HG03045 (cell line): Measurements from ENCODE around the gene HSDL2.

Experiments used
- ATAC-seq: cut with Tn5 transposase; IDR thresholded peaks from one replicate; pipeline ENCODE4 v1.9.1; 2021; ENCODE audit warnings: mild to moderate bottlenecking, moderate library complexity; ENCODE audit not compliant: unreplicated experiment

HSDL2 gene

DNA sequence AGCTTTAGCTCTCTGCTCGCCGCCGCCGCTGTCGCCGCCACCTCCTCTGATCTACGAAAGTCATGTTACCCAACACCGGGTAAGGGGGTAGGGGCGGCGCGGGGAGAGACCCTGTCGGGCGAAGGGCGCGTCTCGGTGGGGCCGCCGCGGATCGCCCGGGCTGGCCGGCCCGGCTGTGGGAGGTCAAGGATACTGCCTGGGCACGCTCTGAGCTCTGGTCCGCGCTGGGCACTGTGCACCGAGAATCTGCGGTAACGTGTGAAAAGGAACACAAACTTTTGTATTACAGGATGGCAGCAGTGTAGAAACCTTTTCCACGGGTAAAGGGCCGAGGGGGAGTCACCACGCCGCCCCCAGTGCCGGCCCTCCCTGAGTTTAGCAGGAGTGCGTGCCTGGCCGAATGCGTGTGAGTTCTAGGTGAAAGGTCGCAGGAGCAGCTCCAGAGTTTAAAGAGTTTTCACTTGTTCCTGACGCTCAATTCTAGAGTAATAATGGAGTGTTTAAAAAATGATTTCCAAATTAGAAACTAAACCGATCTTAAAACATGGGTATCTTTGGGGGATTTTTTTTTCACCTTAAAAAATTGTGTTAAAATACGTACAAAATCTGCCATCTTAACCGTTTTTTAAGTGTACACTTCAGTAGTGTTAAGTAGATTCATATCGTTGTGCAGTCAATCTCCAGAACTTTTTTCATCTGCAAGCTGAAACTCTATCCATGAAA lies at the start of gene HSDL2:
HSDL2 (plus strand) TSS at position 7 of the 723 bp plus-strand sequence; CDS start at position 63, 56 bp downstream.
- peak; percentile 26 for ATAC-seq

DNA sequence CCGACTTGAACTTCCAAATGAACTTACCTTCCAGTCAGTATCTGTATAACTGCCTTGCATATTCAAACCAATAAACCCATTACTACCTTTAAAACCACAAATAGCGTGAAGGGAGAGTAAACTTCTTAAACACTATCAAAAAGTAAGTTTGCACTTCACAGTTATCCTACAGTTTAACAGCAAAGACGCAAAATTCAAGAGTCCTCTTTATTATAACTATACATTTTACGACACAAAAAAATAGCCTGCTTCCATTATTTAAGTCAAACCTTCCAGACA lies 48.3 kb upstream of the HSDL2 start:
- no peak for ATAC-seq

DNA sequence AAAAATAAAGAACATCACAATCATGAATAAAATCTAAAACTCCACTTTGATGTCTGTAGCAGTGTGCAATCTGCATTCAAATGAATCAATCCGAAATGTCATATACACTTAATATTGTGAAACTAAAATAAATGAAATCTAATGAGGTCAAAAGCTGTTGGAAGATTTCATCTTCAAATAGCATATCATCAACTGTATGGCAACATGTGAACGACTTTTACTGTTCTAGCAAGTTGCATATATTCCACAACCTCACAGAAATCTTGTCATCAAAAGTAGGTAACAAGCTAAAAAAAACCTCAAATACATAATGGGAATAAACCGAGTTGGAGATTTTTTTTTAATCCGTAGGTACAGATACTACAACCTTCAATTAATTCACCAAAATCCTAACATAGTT lies 47.7 kb upstream of the HSDL2 start:
- no peak for ATAC-seq

DNA sequence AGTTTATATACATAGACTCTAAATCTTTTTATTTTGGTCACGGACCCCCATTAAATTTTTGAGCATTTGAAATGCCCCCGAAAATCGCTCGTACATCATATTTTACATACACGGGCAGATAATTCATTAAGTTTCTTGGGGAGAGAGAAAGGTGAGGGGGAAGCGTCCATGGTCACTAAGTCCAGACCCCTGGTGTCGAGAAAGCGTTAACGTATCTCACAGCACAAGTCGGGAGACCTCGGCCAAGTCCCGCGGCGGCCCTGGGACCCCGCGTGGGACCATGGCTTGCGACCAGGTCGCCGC lies 47.3 kb upstream of the HSDL2 start:
- no peak for ATAC-seq

DNA sequence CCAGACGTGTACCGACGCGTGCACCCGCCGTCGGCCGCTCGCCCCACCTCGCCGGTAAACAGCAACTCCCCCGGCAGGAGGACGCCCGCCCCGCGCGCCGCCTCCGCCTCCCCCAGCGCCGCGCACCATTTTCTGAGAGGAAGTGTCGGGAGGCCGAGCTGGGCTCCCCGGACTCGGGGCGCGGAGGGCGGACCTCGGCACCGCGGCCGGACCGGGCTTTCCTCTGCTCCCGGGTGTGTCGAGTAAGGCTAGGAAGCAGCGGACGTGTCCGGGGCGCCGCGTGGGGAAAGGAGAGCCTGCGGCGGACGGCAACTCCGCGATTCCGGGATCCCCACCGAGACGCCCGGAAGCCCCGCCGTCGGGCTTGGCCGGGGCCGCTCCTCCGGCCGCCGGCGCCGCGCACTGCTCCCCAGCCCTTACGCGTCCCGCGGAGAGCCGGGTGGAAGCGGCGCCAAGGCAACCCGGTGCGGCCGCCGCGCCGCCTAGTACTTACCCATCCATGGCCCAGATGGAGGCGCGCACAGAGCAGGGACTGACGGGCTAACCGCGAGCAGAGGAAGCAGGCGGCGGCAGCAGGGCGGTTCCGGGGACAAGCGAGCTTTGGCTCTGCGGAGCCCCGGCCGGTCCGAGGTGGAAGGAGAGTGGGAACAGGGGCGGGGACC lies 46.8 kb upstream of the HSDL2 start, which contains the start of gene PTBP3:
PTBP3 (minus strand) TSS at position 643 of the 662 bp plus-strand sequence. CDS start 35,754 bp downstream, outside the sequence.
- peak; percentile 62 for ATAC-seq

DNA sequence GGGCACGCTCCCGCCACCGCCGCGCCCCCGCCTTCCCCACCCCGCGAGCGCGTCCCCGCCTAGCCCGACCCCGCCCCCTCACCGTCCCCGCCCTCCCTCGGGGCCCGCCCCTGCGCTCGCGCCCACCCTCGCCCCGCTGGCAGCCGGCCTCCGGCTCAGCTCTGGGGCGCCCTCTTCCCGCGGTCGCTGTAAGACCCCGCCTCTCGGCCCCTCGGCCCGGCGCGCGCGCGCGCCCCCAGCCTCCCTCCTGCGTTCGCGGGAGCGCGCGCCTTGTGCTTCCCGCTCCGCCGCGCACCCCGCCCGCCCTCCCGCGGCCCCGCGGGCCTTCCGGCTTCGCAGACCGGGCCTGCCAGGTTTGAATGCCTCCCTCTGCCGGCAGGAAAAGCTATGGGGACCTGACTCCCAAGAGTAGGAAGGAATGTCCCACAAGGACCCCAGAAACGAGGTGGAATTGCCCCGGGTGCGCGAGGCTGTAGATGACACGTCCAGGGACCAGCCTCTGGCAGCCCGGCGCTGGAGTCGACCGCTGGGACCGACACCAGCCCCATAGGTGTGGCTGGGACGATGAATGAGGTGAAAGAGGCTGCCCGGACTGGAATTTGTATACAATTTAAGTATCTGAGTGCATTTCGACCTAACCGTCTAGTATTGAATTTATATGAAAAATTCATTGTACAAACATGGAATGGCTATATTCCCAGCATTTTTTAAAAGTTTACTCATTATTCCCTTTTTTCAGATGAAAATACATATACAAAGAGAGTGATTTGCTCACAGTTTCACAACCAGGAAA lies 46.1 kb upstream of the HSDL2 start:
- ATAC-seq, result peak; percentile 79

DNA sequence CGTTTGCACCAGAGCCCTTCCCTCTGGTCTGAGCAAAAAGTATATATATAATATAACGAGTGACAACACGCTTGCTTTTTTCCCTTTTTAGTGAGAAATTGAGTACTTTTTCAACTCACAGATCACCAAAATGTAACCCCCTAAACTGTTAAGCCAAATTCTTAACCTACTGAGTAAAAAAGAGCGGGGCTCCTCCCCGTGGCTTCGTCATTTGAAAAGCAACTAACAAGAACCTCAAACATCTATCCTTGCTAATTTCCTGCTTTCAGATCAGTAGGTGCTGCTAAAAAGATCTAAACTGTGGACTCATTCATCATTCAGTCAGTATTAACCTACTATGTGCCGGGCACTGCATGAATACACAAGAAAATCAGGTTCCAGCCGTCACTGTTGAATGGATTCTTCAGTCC lies 45.5 kb upstream of the HSDL2 start:
- no peak for ATAC-seq

DNA sequence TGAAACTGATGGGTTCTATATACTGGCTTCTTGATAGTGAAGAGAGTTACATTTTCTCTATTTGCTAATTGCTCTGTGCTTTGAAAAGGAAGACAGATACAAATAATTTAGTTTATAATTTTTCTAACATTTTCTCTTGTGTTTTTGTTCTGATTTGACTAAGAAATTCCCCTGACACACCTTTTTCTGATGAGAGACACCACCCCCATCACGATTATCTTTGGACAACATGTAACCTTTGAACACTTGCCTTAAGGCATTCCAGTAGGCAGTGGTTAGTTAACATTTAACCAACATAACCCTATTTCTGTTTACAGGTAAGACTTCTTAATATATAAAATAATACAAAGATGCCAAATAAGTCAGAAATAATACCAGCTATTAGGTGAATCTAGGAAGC lies 42.4 kb upstream of the HSDL2 start:
- no peak for ATAC-seq

DNA sequence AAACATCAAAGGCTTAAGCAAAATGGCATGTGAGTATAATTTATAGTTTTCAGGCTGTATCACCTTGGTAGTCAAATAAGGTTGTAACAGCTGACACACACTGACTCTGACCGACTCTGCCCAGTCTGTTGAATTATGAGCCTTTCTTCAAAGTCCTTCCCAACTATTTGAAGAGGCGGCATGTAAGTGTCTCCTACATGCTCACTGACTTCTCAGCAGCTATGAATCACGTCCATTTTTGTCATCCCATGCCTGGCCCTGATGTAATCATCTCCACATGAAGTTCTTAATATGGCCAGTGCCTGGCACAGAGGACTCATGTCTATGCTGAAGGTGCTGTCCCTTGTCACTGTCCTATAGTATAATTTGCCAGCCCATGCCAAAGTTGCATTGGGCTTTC lies 41.3 kb upstream of the HSDL2 start:
- ATAC-seq, result no peak

DNA sequence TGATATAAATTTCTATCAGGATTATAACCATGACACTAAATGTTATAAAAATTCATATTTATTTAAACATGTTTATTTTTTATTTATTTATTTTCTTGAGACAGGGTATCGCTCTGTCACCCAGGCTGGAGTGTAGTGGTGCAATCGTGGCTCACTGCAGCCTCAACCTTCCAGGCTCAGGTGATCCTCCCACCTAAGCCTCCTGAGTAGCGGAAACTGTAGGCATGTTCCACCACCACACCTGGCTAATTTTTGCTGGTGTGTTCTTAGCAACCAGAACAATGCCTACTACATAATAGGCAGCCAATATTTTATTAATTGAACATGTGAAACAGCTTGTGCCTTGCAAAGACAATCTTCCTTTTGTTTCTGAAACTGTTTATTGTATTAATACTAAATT lies 40.0 kb upstream of the HSDL2 start:
- ATAC-seq, result no peak

DNA sequence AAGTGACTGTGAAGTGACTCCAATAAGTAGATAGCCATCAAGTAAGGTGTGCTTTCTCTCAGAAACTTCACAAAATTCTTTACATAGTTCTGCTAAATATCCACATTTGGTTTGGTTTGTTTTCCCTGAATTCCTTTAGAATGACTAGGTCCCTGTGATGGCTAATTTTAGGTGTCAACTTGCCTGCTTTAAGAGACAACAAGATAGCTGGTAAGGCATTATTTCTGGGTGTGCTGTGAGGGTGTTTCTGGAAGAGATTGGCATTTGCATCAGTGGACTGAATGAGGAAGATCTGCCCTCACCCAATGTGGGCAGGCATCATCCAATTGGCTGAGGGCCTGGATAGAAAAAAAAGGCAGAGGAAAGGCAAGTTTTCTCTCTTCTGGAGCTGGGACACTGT lies 38.2 kb upstream of the HSDL2 start:
- ATAC-seq, result no peak

DNA sequence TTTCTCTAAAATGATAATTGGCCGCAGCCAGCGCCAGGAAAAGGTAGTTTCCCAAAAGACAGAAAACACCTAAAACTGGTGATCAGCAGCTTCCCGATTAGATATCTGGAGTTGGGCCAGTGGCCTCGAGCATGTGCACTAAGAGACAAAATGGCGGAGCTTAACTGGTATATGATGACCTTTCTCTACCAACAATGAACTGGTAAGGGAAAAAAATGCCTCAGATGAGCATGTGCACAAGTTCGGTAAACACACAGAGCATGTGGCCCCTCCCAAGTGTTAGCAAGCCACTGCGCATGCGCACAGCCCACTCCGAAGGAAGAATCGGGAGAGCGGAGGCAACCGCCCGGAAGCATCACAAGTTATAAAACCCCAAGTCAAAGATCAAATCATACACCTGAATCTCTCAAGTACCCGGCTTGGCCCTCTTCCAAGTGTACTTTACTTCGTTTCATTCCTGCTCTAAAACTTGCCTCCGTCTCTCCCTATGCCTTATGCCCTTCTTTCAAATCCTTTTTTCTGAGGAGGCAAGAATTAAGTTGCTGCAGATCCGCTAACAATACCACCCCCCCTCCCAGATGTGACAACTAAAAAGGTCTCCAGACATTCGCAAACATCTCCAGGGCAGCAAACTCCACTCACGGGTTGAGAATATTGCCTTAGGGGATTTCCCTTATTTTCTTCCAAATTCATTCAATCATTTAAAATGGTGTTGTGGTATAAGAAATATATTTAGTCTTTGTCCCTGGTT lies 31.5 kb upstream of the HSDL2 start:
- ATAC-seq, result peak; percentile 66

DNA sequence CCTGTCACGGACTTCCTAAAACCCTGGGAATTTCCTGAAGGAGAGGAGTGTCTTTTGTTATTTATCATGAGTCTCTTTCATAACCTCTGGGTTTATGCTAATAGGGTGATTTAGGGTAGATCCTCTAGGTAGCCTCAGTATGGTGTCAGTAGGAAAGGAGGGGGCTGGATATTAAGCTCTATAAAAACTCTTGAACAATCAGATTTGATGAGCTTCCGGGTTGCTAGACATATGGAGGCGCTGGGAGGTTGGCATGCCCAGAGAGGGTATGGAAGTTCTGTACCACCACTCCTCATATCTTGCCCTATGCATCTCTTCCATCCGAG lies 30.9 kb upstream of the HSDL2 start:
- no peak for ATAC-seq

DNA sequence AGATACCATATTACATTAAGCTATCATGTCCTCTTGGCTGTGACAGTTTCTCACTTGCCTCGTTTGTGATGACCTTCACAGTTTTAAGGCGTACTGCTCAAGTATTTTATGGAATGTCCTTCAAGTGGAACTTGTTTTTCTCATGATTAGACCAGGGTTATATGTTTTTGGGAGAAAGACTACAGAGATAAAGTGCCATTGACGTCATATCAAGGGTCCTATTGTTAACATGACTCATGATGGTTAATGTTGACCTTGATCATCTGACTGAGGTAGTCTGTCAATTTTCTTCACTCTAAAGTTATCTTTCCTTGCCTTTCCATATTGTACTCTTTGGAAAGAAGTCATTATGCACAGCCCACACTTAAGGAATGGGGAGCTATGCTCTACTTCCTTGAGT lies 28.7 kb upstream of the HSDL2 start:
- no peak for ATAC-seq

DNA sequence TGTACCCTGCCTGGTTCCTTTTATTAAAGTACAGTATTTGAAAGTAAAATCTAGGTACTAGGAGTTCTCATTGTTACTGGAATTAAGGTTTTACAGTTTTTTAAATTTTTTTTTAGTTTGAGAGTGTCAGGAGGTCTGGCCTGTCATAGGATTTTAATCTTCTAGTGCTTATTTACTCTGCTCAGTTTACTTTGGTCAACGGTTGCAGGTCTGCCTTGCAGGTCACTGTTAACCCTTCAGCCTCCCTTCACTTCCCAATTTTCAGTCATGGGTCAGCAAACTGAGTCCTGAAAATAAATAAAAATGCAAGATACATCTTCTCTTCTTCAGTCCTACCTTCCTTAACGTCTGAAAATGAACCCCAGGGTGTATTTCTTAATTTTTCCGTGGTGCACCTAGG lies 27.7 kb upstream of the HSDL2 start:
- no peak for ATAC-seq

DNA sequence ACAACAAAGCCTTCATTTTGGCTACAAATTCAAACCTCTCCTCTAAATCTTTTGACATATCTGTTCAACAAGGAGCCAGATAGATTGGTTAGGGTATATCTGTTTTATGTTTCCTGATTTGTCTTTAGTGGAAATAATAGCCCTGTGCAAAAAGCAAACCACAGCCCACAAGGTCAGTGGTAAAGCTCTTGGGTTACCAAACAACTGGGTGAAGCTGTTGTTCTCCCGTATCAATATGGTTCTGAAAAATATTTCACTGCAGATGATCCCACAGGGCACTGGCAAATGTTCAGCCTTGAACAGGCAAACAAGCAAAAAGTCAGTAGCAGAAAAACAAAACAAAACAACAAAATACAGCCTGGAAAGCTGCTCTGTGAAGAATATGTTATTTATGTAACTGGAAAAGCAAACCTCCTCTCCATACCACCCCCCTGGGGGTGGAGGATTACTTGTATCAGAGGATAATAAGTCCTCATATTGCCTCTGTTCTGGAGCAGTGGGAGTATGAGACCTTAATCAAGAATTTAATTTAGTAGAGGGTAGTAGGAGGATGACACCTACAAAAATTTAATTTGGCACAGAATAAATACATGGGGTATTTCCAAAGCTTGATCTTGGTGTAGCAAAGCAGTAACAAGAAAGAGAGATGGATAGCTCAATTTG lies 25.7 kb upstream of the HSDL2 start:
- no peak for ATAC-seq

DNA sequence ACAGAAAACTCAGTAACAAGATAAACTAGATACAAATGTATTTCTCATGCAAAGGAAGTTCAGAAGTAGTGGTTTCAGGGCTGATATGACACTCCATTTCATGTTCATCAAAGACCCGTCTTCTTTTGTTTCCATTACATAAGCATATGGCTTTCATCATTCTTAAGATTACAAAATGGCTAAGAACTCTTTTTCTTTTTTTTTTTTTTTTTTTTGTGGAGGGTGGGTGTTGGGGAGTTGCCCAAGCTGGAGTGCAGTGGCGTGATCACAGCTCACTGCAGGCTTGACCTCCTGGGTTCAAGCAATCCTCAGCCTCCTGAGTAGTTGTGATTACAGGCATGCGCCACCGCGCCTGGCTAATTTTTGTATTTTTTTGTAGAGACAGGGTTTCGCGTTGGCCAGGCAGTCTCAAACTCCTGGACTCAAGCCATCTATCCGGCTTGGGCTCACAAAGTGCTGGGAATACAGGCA lies 24.4 kb upstream of the HSDL2 start:
- no peak for ATAC-seq

DNA sequence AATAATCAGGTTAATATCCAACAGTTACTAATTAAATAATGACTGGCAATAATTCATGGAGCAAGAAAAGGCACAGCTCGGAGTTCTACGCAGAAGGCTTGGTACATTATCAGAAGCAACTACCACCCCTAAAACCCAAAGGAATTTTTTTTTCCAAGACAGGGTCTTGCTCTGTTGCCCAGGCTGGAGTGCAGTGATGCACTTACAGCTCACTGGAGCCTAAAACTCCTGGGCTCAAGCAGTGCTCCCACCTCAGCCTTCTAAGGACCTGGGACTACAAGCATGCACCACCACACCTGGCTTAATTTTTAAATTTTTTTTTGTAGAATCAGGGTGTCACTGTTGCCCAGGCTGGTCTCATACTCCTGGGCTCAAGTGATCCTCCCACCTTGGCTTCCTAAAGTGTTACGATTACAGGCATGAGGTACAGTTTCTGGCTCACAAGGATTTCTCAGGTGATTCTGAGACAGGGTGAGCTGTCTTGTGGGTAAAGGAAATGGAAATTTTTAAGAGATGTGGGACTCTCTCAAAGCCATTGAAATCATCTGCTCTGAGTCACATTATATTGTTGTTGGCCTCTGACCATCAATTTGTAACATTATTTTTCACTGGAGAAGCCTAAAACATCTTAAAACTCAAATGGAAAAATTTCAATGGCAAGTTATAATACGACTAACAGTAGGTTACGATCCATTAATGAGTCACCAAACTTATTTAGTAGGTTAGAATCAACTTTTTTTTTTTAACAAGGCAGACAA lies 19.7 kb upstream of the HSDL2 start:
- no peak for ATAC-seq

DNA sequence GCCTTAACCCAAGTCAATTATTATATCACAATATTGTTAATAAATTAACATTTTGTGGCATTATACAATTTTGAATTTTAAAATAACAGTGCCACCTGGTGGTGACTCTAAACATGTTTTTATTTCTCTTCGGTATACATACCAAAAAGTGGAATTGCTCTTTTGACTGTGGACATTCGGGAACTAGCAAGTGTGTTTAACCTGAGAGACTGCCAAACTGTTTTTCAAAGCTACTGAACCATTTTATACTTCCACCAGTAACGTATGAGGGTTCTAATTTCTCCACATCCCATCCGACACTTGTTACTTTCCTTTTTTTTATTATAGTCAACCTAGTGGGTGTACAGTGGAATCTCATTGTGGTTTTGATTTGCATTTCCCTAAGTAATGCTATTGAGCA lies 18.3 kb upstream of the HSDL2 start:
- no peak for ATAC-seq

DNA sequence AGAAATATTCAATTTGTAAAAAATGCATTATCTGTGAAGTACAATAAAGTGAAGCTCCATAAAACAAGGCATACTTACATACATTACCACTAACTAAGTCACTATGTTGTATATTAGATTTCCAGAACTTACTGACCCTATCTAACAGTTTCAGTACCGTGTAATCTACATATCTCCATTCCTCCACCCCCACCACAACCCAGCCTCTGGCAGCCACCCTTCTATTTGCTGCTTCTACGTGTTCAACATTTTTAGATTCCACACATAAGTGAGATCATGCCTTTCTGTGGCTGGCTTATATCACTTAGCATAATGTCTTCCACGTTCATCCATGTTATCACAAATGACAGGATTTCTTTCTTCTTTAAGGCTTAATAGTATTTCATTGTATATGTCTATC lies 15.1 kb upstream of the HSDL2 start:
- no peak for ATAC-seq
